H1 (cell line): ENCODE results near the gene HMGCL. TPM values are rescaled to one million over a fixed set of nuclear protein-coding genes. Genes with fewer than 3 reads are reported as not detected.

Experiments used
- BACH1 ChIP-seq: IDR thresholded peaks from 2 replicates; pipeline ENCODE4 v1.6.1; 2012; ENCODE audit warnings: low read length, improper control_type of control experiment
- CHD7 ChIP-seq: fragments of 300-600 bp; sonication (generic); IDR thresholded peaks from 2 replicates; pipeline ENCODE4 v1.7.1; 2012; ENCODE audit warnings: low read length, moderate library complexity, mild to moderate bottlenecking, inconsistent platforms; ENCODE audit not compliant: insufficient replicate concordance
- JUN ChIP-seq: IDR thresholded peaks from 2 replicates; pipeline ENCODE4 v1.6.1; 2011; ENCODE audit warnings: low read depth, mild to moderate bottlenecking, improper control_type of control experiment, low read length
- KDM4A ChIP-seq: IDR thresholded peaks from one replicate; pipeline ENCODE4 v1.7.1; 2012; ENCODE audit warnings: low read depth, mild to moderate bottlenecking, moderate library complexity, low read length, inconsistent platforms; ENCODE audit not compliant: severe bottlenecking
- MAFK ChIP-seq: IDR thresholded peaks from 2 replicates; pipeline ENCODE4 v1.6.1; 2012; ENCODE audit warnings: low read depth, mild to moderate bottlenecking, improper control_type of control experiment, low read length
- RXRA ChIP-seq: IDR thresholded peaks from 2 replicates; pipeline ENCODE4 v1.6.1; 2011; ENCODE audit warnings: low read depth, mild to moderate bottlenecking, low read length, moderate library complexity; ENCODE audit not compliant: insufficient read depth
- ZNF274 ChIP-seq: IDR thresholded peaks from 2 replicates; pipeline ENCODE4 v1.7.0; 2012; ENCODE audit warnings: low read length, borderline replicate concordance; ENCODE audit errors: extremely low read depth
- polyA plus RNA-seq, 7 experiments: library from polyadenylated mRNA; depleted of rRNA in 3 of 7; stranded (reverse) in 5 of 7; unstranded in 2 of 7; fragments of >200 nt in 5 of 7; fragments of 200-250 nt in 2 of 7; gene quantifications; 1 replicate in 5 of 7; 2 replicates in 1 of 7; 4 replicates in 1 of 7; pipeline versions ENCODE4 v1.2.1 to v1.2.3, GENCODE V29; 2011 to 2013; ENCODE audit warnings: missing spikeins in 2 of 7, mixed read lengths in 2 of 7
- total RNA-seq: library from RNA; stranded (reverse); fragmentation: NEBNext Ultra II Directional; extraction: Animal tissue kit (Norgen Biotek cat#: 25700); gene quantifications from 2 replicates; pipeline ENCODE4 v1.2.1, GENCODE V29; 2021

Gene HMGCL
- total and polyA plus RNA-seq, 2 of the 8 experiments (the other 6 are each of a cell fraction or from before 2014, with no cell fraction given), result 13.7 to 19.5 TPM

DNA sequence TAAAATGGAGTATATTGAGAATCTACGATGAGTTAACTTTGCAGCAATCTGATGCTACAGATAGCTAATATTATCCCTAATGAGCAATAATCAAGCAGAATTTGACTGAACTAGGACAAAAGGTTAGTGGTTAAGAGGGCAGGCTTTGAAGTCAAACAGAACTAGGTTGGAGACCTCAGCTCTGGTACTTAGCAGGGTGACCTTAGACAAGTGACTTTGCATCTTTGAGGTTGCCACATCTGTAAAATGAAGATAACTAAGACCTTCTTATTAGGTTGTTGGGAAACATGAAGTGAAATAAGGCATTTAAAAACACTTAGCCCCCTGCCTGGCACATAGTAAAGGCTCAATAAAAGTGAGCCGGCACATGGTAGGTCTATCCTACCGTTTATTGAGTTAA lies 47.2 kb upstream of the HMGCL start (continued):
- TF ChIP-seq MAFK (no peak), KDM4A (no peak), ZNF274 (no peak), CHD7 (no peak), BACH1 (no peak), RXRA (no peak), JUN (no peak)
- TF ChIP-seq, all 59 proteins: peak for 0
